Renal cortex interstitium (tissue), 11 donors: ENCODE data around the gene TIGD1. TPM values are rescaled to one million over a fixed set of nuclear protein-coding genes. Genes with fewer than 3 reads are reported as not detected.

Experiments
- DNase-seq, 11 donors: peaks; one replicate each; pipeline ENCODE4 v3.0.0-alpha.2; 2013; ENCODE audit warnings: low read depth in 9 of 11, low spot score in 4 of 11; ENCODE audit errors: extremely low read depth in 1 of 11
- polyA plus RNA-seq, 3 donors: library from polyadenylated mRNA; unstranded; fragments of 120-200 nt; gene quantifications; one replicate each; pipeline ENCODE4 v1.2.1, GENCODE V29; 2013; ENCODE audit not compliant: insufficient read length in 3 of 3

TIGD1 gene
- polyA plus RNA-seq, 3 donors = 11.9 to 15.2 (median 14.3) TPM

DNA sequence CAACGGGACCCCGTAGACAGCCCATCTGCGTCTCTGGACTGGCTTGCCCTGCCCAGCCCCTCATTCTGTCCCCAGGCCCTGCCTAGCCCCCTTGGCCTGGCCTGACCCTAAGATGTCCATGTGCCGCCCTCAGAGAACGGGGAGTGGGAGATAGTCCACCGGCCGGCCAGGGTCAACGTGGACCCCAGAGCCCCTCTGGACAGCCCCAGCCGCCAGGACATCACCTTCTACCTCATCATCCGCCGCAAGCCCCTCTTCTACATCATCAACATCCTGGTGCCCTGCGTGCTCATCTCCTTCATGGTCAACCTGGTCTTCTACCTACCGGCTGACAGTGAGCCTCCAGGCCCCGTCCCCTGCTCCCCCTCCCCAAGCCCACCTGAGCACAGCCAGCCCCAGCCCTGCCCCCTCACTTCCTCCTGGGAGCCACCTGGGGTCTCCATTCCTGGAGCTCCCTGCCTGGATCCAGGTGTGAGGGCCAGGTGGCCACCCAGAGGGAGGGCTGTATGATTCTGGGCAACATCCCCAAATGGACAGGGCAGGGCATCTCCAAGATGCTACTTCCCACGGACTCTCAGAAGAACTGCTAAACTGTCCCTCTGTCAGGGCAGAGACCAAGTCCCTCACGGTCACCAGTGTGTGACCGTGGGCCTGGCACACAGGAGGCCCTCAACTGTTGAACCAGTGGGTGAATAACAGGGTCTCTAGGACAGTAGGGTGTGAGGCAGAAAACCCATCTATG is 20.4 kb downstream of the TIGD1 start:
- DNase-seq = no peak

GRCh38 chr2:232528746-232529460 is 21.5 kb downstream of the TIGD1 start:
- no peak for DNase-seq

GRCh38 chr2:232527905-232528470 is 22.4 kb downstream of the TIGD1 start:
- DNase-seq = no peak

DNA sequence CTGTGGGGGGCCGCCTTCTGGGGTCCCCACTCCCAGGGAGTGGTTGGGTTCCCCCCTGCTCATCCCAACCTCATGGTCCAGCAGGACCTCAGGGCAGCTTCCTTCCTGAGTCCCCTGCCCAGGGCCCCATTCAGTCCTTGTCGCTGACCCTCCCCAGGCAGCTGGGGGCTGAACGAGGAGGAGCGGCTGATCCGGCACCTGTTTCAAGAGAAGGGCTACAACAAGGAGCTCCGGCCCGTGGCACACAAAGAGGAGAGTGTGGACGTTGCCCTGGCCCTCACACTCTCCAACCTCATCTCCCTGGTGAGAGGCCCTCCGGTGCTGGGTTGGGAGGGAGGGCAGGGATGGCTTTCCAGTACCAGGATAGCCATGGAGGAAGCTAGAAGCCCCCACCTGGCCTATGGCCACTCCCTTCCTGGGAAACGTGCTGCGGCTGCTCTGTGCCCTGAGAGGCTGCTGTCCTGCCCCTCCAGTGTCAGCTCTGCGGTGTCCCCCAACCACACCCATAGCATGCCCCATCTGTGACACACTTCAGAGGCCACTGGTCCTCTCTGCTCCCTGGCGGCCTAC is 23.9 kb downstream of the TIGD1 start:
- DNase-seq = no peak

- peak in 2 of 11 donors; percentile 51 to 60 for DNase-seq
These were observed 24.5 kb downstream of the TIGD1 start, which contains the start of gene CHRND for GRCh38 chr2:232525791-232526371. CHRND (plus strand) TSS chr2:232526160; CDS start chr2:232526216, 56 bp downstream.

GRCh38 chr2:232525199-232525598 is 25.2 kb downstream of the TIGD1 start:
- DNase-seq = no peak

- no peak for DNase-seq
These were observed 25.6 kb downstream of the TIGD1 start for GRCh38 chr2:232524771-232525170.

DNA sequence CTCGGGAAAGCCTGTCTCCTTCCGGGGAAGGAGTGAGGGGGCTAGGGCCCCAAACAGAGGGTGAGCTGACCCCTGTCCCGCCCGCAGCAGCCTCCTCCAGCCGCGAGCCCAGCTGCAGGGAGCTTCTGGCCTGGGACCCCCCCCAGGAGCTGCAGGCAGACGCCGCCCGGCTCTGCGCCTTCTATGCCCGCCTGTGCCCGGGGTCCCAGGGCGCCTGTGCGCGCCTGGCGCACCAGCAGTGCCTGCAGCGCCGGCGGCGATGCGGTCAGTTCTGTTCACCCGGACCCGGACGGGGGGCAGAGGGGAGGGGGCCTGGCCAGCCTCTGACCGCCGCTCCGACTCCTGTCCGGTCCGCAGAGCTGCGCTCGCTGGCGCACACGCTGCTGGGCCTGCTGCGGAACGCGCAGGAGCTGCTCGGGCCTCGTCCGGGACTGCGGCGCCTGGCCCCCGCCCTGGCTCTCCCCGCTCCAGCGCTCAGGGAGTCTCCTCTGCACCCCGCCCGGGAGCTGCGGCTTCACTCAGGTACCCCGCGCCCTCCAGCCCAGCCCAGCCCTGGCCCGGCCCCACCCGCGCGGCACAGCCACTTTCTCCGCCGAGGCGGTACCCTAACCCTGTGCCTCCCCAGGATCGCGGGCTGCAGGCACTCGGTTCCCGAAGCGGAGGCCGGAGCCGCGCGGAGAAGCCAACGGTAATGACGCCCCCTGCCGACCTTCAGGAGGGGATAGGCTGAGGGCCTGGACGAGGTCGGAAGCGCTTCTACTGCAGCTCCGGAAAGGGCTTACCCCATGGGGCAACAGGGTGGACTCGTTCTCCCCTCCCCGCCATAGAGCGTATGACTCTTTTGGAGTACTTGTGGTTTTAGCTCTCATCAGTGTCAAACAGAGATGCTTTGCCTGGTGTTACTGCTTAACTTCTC is 26.4 kb downstream of the TIGD1 start:
- no peak for DNase-seq

DNA sequence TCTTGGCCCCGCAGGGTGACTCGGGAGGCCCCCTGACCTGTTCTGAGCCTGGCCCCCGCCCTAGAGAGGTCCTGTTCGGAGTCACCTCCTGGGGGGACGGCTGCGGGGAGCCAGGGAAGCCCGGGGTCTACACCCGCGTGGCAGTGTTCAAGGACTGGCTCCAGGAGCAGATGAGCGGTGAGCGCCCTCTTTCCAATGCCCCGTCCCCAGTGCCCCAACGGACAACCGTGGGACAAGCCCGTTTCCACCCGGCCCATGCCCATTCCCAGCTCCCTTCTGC is 27.0 kb downstream of the TIGD1 start:
- DNase-seq = no peak

GRCh38 chr2:232522623-232523401 is 27.5 kb downstream of the TIGD1 start:
- DNase-seq = no peak

DNA sequence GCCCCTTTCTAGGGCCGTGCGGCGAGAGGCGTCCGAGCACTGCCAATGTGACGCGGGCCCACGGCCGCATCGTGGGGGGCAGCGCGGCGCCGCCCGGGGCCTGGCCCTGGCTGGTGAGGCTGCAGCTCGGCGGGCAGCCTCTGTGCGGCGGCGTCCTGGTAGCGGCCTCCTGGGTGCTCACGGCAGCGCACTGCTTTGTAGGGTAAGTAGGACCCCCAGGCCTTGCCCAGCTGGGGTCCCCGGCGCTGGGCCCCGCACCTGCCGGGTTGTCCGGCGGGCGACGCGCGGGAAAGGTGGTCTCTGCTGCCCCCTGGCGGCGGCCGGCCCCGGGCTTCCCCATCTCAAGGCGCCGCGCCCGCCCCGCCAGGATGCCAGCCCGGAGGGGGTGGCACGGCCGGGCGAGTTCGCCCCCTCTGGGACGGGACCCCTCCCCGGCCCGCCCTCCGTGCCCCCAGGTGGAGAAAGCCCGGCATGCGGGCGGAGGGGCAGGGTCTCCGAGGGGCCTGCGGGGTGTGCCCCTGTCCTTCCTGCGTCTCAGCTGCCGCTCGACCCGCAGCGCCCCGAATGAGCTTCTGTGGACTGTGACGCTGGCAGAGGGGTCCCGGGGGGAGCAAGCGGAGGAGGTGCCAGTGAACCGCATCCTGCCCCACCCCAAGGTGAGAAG is 28.3 kb downstream of the TIGD1 start:
- DNase-seq = no peak

DNA sequence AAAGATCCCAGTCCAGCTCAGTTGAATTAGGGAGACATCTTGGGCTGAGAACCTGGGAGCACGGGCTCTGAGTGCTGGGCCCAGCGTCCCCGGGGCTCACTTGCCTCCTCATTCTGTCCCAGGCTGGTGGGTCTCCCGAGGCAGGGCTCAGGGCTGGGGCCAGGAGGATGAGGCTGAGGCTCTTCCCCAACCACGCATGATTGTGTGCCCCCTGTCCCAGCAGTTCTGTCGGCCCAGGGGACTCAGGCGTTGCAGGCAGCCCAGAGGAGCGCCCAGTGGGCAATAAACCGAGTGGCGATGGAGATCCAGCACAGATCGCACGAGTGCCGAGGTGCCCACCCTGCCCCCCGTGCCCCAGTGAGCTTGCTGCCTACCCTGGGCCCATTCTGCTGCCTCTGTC is 29.3 kb downstream of the TIGD1 start:
- no peak for DNase-seq

- DNase-seq = no peak
These were observed 29.9 kb downstream of the TIGD1 start for GRCh38 chr2:232520489-232520888.

GRCh38 chr2:232519581-232520438 is 30.5 kb downstream of the TIGD1 start, which contains the start of gene PRSS56:
PRSS56 (plus strand) TSS chr2:232520388; CDS start chr2:232520599, 211 bp downstream.
- no peak for DNase-seq

- DNase-seq = no peak
These were observed 31.5 kb downstream of the TIGD1 start for GRCh38 chr2:232518844-232519243.

DNA sequence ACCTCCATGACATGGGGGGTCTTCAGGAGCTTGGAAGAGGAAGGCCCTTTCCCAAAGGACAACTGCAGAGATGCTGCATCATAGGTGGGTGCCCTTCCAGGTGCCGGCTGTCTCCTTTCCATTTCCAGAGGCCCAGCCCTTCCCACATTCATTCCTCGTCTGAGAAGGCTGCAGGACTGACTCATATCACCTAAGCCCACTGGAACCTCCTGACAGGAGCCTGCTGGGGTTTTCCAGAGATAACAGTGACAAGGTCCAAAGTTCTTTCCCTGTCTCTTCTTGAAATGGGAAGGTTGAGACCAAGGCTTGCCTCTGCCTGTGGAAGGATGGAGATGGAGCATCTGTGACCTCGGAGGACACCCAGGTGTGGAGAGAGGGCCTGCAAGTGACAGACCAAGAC is 33.8 kb downstream of the TIGD1 start:
- DNase-seq = no peak

DNA sequence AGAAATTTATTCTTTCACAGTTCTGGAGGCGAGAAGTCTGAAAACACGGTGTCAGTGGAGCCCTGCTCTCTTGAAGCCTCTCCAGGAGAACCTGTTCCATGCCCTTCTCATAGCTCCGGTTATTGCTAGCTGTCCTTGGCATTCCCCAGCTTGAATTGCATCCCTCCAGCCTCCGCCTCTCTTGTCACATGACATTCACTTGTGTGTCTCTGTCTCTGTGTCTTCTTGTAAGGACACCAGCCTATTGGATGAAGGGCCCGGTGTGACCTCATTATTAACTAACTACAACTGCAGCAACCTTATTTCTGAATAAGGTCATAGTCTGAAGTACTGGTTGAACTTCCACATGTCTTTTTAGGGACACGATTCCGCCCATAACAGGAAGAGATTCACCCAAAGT is 34.7 kb downstream of the TIGD1 start:
- no peak for DNase-seq
